ENCODE data around the gene CD5L.

CD5L gene

GRCh38 chr1:157841708-157842107 is at the start of gene CD5L:
CD5L (minus strand) TSS chr1:157841808; CDS start chr1:157841701, 107 bp downstream.
- no peak for DNase-seq (ENCODE audit: low spot score)

- no peak for DNase-seq (ENCODE audit: low spot score)
These were observed 41.0 kb upstream of the CD5L start for GRCh38 chr1:157882580-157882979.

- no peak for DNase-seq (ENCODE audit: low spot score)
These were observed 39.0 kb upstream of the CD5L start for GRCh38 chr1:157880621-157881020.

- DNase-seq (ENCODE audit: low spot score): peak; percentile 73
These were observed 36.5 kb upstream of the CD5L start for GRCh38 chr1:157878059-157878458.

- DNase-seq (ENCODE audit: low spot score): no peak
These were observed 28.9 kb upstream of the CD5L start for GRCh38 chr1:157870490-157870889.

GRCh38 chr1:157868654-157869053 is 27.0 kb upstream of the CD5L start:
- DNase-seq (ENCODE audit: low spot score): no peak

GRCh38 chr1:157862114-157863070 is 20.8 kb upstream of the CD5L start:
- peak; percentile 27 for DNase-seq (ENCODE audit: low spot score)

- DNase-seq (ENCODE audit: low spot score): no peak
These were observed 14.9 kb upstream of the CD5L start for GRCh38 chr1:157856538-157856937.

GRCh38 chr1:157852476-157852875 is 10.9 kb upstream of the CD5L start:
- no peak for DNase-seq (ENCODE audit: low spot score)

GRCh38 chr1:157849229-157849875 is 7.7 kb upstream of the CD5L start:
- no peak for DNase-seq (ENCODE audit: low spot score)

GRCh38 chr1:157844089-157844830 is 2.7 kb upstream of the CD5L start:
- DNase-seq (ENCODE audit: low spot score): no peak

- no peak for DNase-seq (ENCODE audit: low spot score)
These were observed 1.3 kb upstream of the CD5L start for GRCh38 chr1:157842939-157843338.

- no peak for DNase-seq (ENCODE audit: low spot score)
These were observed 2.6 kb downstream of the CD5L start for GRCh38 chr1:157838966-157839365.

- no peak for DNase-seq (ENCODE audit: low spot score)
These were observed 7.2 kb downstream of the CD5L start for GRCh38 chr1:157834430-157834829.

- DNase-seq (ENCODE audit: low spot score): no peak
These were observed 8.5 kb downstream of the CD5L start for GRCh38 chr1:157833145-157833544.

GRCh38 chr1:157831968-157832626 is 9.5 kb downstream of the CD5L start:
- no peak for DNase-seq (ENCODE audit: low spot score)

- no peak for DNase-seq (ENCODE audit: low spot score)
These were observed 10.7 kb downstream of the CD5L start for GRCh38 chr1:157830887-157831286.

- DNase-seq (ENCODE audit: low spot score): no peak
These were observed 11.9 kb downstream of the CD5L start for GRCh38 chr1:157829711-157830110.

GRCh38 chr1:157829210-157829609 is 12.4 kb downstream of the CD5L start:
- DNase-seq (ENCODE audit: low spot score): no peak

GRCh38 chr1:157820299-157820698 is 21.3 kb downstream of the CD5L start:
- DNase-seq (ENCODE audit: low spot score): no peak

- DNase-seq (ENCODE audit: low spot score): no peak
These were observed 21.7 kb downstream of the CD5L start, which contains the start of gene FCRL1 for GRCh38 chr1:157819896-157820295. FCRL1 (minus strand) TSS chr1:157820120; CDS start chr1:157820037, 83 bp downstream.

GRCh38 chr1:157819215-157819614 is 22.4 kb downstream of the CD5L start:
- DNase-seq (ENCODE audit: low spot score): no peak

All from RKO (cell line).